Measurements from ENCODE around the gene GNG10.

- peak in 5 of 7 experiments; percentile 54 to 97 (median 78) for TF ChIP-seq CTCF (IDR thresholded peaks at IDR 0.05)
- TF ChIP-seq EP300 (IDR thresholded peaks at IDR 0.05) = no peak
- TF ChIP-seq POLR2A (IDR thresholded peaks at IDR 0.05) = no peak
Observed at GRCh38 chr9:111621895-111622480, 39.4 kb upstream of the GNG10 start.
